Lower leg skin (tissue), 3 donors: ENCODE data around the gene IL25.

Experiments used
- POLR2A ChIP-seq, 2 donors: fragments of 450-650 bp; IDR thresholded peaks; one replicate each; pipeline ENCODE4 v1.6.1; 2016 to 2017; ENCODE audit warnings: antibody characterized with exemption in 2 of 2, mild to moderate bottlenecking in 1 of 2, moderate library complexity in 1 of 2
- TF ChIP-seq, protein P1 (sequence below), 3 donors: fragments of 450-650 bp; IDR thresholded peaks; one replicate each; pipeline ENCODE4 v1.5.1; 2016; ENCODE audit warnings: antibody characterized with exemption in 3 of 3, mild to moderate bottlenecking in 3 of 3, moderate library complexity in 2 of 3

GRCh38 chr14:23324455-23324846 is 48.2 kb upstream of the IL25 start:
- TF ChIP-seq, protein P1, sequence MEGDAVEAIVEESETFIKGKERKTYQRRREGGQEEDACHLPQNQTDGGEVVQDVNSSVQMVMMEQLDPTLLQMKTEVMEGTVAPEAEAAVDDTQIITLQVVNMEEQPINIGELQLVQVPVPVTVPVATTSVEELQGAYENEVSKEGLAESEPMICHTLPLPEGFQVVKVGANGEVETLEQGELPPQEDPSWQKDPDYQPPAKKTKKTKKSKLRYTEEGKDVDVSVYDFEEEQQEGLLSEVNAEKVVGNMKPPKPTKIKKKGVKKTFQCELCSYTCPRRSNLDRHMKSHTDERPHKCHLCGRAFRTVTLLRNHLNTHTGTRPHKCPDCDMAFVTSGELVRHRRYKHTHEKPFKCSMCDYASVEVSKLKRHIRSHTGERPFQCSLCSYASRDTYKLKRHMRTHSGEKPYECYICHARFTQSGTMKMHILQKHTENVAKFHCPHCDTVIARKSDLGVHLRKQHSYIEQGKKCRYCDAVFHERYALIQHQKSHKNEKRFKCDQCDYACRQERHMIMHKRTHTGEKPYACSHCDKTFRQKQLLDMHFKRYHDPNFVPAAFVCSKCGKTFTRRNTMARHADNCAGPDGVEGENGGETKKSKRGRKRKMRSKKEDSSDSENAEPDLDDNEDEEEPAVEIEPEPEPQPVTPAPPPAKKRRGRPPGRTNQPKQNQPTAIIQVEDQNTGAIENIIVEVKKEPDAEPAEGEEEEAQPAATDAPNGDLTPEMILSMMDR (IDR thresholded peaks at IDR 0.05): no peak
- no peak for TF ChIP-seq POLR2A (IDR thresholded peaks at IDR 0.05)
